ENCODE data around the gene RECQL5.

- TF ChIP-seq EZH2 (IDR thresholded peaks at IDR 0.05; ENCODE audit: low read length, missing control alignments) (no peak), CTCF (conservative IDR thresholded peaks at IDR 0.05 in 1 of 2, IDR thresholded peaks at IDR 0.05 in 1 of 2; ENCODE audit: low read depth in 1 of 2, low read length in 2 of 2) (peak; percentile 48 to 78)
These were observed 65.6 kb downstream of the RECQL5 start for GRCh38 chr17:75601057-75601987.

Data from fibroblast of lung (primary cell).